ENCODE results near the gene APIP.

Gene APIP

GRCh38 chr11:34859496-34859895, 56.7 kb downstream of the APIP start:
- DNase-seq (ENCODE audit: low read depth) = no peak
- no peak overlapping the region for H3K4me3 ChIP-seq (ENCODE audit: low read depth, low read length)
- TF ChIP-seq, protein P1, sequence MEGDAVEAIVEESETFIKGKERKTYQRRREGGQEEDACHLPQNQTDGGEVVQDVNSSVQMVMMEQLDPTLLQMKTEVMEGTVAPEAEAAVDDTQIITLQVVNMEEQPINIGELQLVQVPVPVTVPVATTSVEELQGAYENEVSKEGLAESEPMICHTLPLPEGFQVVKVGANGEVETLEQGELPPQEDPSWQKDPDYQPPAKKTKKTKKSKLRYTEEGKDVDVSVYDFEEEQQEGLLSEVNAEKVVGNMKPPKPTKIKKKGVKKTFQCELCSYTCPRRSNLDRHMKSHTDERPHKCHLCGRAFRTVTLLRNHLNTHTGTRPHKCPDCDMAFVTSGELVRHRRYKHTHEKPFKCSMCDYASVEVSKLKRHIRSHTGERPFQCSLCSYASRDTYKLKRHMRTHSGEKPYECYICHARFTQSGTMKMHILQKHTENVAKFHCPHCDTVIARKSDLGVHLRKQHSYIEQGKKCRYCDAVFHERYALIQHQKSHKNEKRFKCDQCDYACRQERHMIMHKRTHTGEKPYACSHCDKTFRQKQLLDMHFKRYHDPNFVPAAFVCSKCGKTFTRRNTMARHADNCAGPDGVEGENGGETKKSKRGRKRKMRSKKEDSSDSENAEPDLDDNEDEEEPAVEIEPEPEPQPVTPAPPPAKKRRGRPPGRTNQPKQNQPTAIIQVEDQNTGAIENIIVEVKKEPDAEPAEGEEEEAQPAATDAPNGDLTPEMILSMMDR (IDR thresholded peaks at IDR 0.05; ENCODE audit: insufficient read depth, low read depth, low read length, missing control alignments) = no peak

DNA sequence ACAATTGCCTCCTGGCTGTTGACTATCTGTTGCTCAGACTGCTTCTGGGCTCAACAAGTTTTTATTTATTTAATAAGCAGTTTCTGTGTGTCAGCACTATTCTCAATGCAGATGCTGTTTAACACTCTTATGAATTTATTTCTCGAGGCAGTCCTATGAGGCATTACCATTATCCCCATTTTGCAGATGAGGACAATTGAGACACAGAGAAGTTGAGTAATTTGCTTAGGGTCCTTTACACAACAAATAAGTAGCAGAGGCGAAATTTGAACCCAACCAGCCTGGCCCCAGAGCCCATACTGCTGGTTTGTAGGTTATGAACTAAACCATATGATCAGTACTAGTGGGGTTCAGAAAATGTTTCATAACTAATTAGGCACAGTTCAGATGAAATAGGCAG, 58.7 kb downstream of the APIP start:
- no peak overlapping the region for H3K4me3 ChIP-seq (ENCODE audit: low read depth, low read length)
- TF ChIP-seq, protein P1 (IDR thresholded peaks at IDR 0.05; ENCODE audit: insufficient read depth, low read depth, low read length, missing control alignments) = no peak
- DNase-seq (ENCODE audit: low read depth) = no peak

GRCh38 chr11:34856251-34856650, 59.9 kb downstream of the APIP start:
- DNase-seq (ENCODE audit: low read depth) = no peak
- TF ChIP-seq, protein P1 (IDR thresholded peaks at IDR 0.05; ENCODE audit: insufficient read depth, low read depth, low read length, missing control alignments) = no peak
- no peak overlapping the region for H3K4me3 ChIP-seq (ENCODE audit: low read depth, low read length)

GRCh38 chr11:34855754-34856095, 60.5 kb downstream of the APIP start:
- no peak for DNase-seq (ENCODE audit: low read depth)
- no peak overlapping the region for H3K4me3 ChIP-seq (ENCODE audit: low read depth, low read length)
- TF ChIP-seq, protein P1 (IDR thresholded peaks at IDR 0.05; ENCODE audit: insufficient read depth, low read depth, low read length, missing control alignments) = no peak

- no peak for DNase-seq (ENCODE audit: low read depth)
- TF ChIP-seq, protein P1 (IDR thresholded peaks at IDR 0.05; ENCODE audit: insufficient read depth, low read depth, low read length, missing control alignments) = no peak
Observed at GRCh38 chr11:34855021-34855753, 61.0 kb downstream of the APIP start.

DNA sequence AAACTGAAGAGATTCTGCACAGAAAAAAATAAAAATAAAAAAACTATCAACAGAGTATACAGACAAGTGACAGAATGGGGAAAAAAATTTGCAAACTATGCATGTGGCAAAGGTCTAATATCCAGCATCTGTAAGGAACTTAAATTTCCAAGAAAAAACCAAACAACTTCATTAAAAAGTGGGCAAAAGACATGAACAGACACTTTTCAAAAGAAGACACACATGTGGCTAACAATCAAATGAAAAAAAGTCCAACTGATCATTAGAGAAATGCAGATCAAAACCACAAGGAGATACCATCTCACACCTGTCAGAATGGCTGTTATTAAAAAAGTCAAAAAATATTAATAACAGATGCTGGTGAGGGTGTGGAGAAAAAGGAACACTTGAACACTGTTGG, 64.3 kb downstream of the APIP start:
- DNase-seq (ENCODE audit: low read depth) = no peak
- TF ChIP-seq, protein P1 (IDR thresholded peaks at IDR 0.05; ENCODE audit: insufficient read depth, low read depth, low read length, missing control alignments) = no peak
- H3K4me3 ChIP-seq (ENCODE audit: low read depth, low read length) = no peak overlapping the region

More at GRCh38 chr11:34855021-34855753, 61.0 kb downstream of the APIP start:
- H3K4me3 ChIP-seq (ENCODE audit: low read depth, low read length) = no peak overlapping the region

GRCh38 chr11:34850334-34850733, 65.8 kb downstream of the APIP start:
- TF ChIP-seq, protein P1 (IDR thresholded peaks at IDR 0.05; ENCODE audit: insufficient read depth, low read depth, low read length, missing control alignments) = no peak
- no peak overlapping the region for H3K4me3 ChIP-seq (ENCODE audit: low read depth, low read length)
- no peak for DNase-seq (ENCODE audit: low read depth)
